CD4-positive, alpha-beta T cell (primary cell): ENCODE data around the gene XPR1. TPM values are rescaled to one million over a fixed set of nuclear protein-coding genes. Genes with fewer than 3 reads are reported as not detected.

Experiments used
- ATAC-seq: fragments of 200-7000 bp; cut with Tn5 transposase; one replicate; pipeline ENCODE4 v1.10.0; 2022; ENCODE audit warnings: mild to moderate bottlenecking; ENCODE audit not compliant: poor library complexity
- CTCF ChIA-PET: fragments of 350-600 bp; sonication (Branson Sonifier 250); formaldehyde crosslinking; loops from one replicate; lab custom pipeline; 2021; ENCODE audit warnings: antibody characterized with exemption, inconsistent platforms; lab: Charles Lee
- POLR2A ChIA-PET: fragments of 350-600 bp; sonication (Branson Sonifier 250); formaldehyde crosslinking; loops from one replicate; lab custom pipeline; 2021; ENCODE audit warnings: antibody characterized with exemption, inconsistent platforms; lab: Charles Lee
- DNase-seq, 14 experiments: peaks; one replicate each; pipeline ENCODE4 v3.0.0-alpha.2; 2013 to 2020; ENCODE audit warnings: mixed read lengths in 2 of 14
- H3K27ac ChIP-seq, 2 donors: one replicate each; pipeline versions ENCODE4 v1.5.1 to v1.7.0; 2013; ENCODE audit warnings: low read length in 2 of 2, low read depth in 1 of 2, mild to moderate bottlenecking in 1 of 2
- H3K27me3 ChIP-seq, 2 experiments: 1 replicate in 1 of 2; 2 replicates in 1 of 2; pipeline versions ENCODE4 v1.6.1 to v1.7.0; 2013; ENCODE audit warnings: low read length in 2 of 2, control low read depth in 1 of 2, mild to moderate bottlenecking in 1 of 2, moderate library complexity in 1 of 2; ENCODE audit not compliant: insufficient read depth in 2 of 2, control insufficient read depth in 1 of 2
- H3K36me3 ChIP-seq: one replicate; pipeline ENCODE4 v1.6.1; 2013; ENCODE audit warnings: low read length, control low read depth; ENCODE audit not compliant: insufficient read depth
- H3K4me1 ChIP-seq: one replicate; pipeline ENCODE4 v1.6.1; 2013; ENCODE audit warnings: low read length, control low read depth; ENCODE audit not compliant: insufficient read depth
- H3K4me3 ChIP-seq: one replicate; pipeline ENCODE4 v1.5.1; 2013; ENCODE audit warnings: mild to moderate bottlenecking, low read length, moderate library complexity
- H3K9me3 ChIP-seq, 2 experiments: 1 replicate in 1 of 2; 2 replicates in 1 of 2; pipeline versions ENCODE4 v1.6.1 to v1.7.0; 2013; ENCODE audit warnings: low read length in 2 of 2, mild to moderate bottlenecking in 2 of 2, control low read depth in 1 of 2, moderate library complexity in 1 of 2; ENCODE audit not compliant: control insufficient read depth in 1 of 2, insufficient read depth in 1 of 2
- H3K27ac Mint-ChIP-seq: one replicate; pipeline ENCODE4 v1.8.0; 2020; ENCODE audit warnings: mixed read lengths
- H3K27me3 Mint-ChIP-seq: one replicate; pipeline ENCODE4 v1.8.0; 2021; ENCODE audit warnings: mixed read lengths
- H3K36me3 Mint-ChIP-seq: one replicate; pipeline ENCODE4 v1.8.0; 2021; ENCODE audit warnings: low read depth, mixed read lengths
- H3K4me1 Mint-ChIP-seq: one replicate; pipeline ENCODE4 v1.8.0; 2021; ENCODE audit warnings: low read depth, mixed read lengths
- H3K4me3 Mint-ChIP-seq: one replicate; pipeline ENCODE4 v1.8.0; 2020; ENCODE audit warnings: mild to moderate bottlenecking, mixed read lengths
- H3K9me3 Mint-ChIP-seq: one replicate; pipeline ENCODE4 v1.8.0; 2020; ENCODE audit warnings: mixed read lengths
- CTCF ChIP-seq: fragments of 200-600 bp; IDR thresholded peaks from one replicate; pipeline ENCODE4 v1.8.0; 2022; ENCODE audit warnings: antibody characterized with exemption, mild to moderate bottlenecking
- intact Hi-C, 2 experiments: fragments of 100-400 bp; cut with DNase I in 1 of 2; cut with micrococcal nuclease in 1 of 2; formaldehyde crosslinking; loops; one replicate each; pipeline versions ENCODE4 v1.15.1 to v1.9.0; 2023 to 2025; cut with DNase I, micrococcal nuclease
- total RNA-seq, 174 experiments: library from RNA in 2 of 174; stranded (reverse) in 2 of 174; gene quantifications; one replicate each; pipeline ENCODE4 v1.2.3 and lab custom pipeline; 2021 to 2026

The XPR1 gene
- total RNA-seq, 2 experiments from 2014 or later, result 13.7 TPM

GRCh38 chr1:180922631-180923015 lies 290.8 kb downstream of the XPR1 start:
- Histone ChIP-seq H3K27me3 (peaks cover 0 to 2% of the 10 kb centered on the region in 2 experiments), H3K27ac (no peak overlapping the region), H3K4me1 (no peaks in the 10 kb centered on the region), H3K9me3 (peaks cover 0 to 8% of the 10 kb centered on the region in 2 experiments), H3K36me3 (no peaks in the 10 kb centered on the region), H3K4me3 (no peak overlapping the region)
- ATAC-seq (no peak), DNase-seq (no peak)
- Mint-ChIP-seq H3K9me3 (no peaks in the 10 kb centered on the region), H3K36me3 (no peaks in the 10 kb centered on the region), H3K4me3 (no peak overlapping the region), H3K27ac (no peak overlapping the region), H3K27me3 (peaks cover 4% of the 10 kb centered on the region), H3K4me1 (no peaks in the 10 kb centered on the region)
- TF ChIP-seq CTCF, result no peak
- POLR2A ChIA-PET, result no interaction called here
- CTCF ChIA-PET, result no interaction called here
- intact Hi-C loops, result no loop called here

- Mint-ChIP-seq H3K36me3 (no peaks in the 10 kb centered on the region), H3K27ac (no peak overlapping the region), H3K4me1 (no peaks in the 10 kb centered on the region), H3K27me3 (peaks cover 4% of the 10 kb centered on the region), H3K4me3 (no peak overlapping the region), H3K9me3 (no peaks in the 10 kb centered on the region)
- POLR2A ChIA-PET, result no interaction called here
- Histone ChIP-seq H3K4me3 (no peak overlapping the region), H3K27me3 (peaks cover 0 to 2% of the 10 kb centered on the region in 2 experiments), H3K9me3 (peaks cover 0 to 8% of the 10 kb centered on the region in 2 experiments), H3K27ac (no peak overlapping the region), H3K4me1 (no peaks in the 10 kb centered on the region), H3K36me3 (no peaks in the 10 kb centered on the region)
- ATAC-seq, result no peak
- CTCF ChIA-PET, result no interaction called here
- intact Hi-C loops, result no loop called here
- DNase-seq, result no peak
- no peak for TF ChIP-seq CTCF
These were observed 291.4 kb downstream of the XPR1 start for GRCh38 chr1:180923021-180923841.

GRCh38 chr1:180923887-180924286 lies 292.1 kb downstream of the XPR1 start:
- H3K27me3 Mint-ChIP-seq, result peaks cover 4% of the 10 kb centered on the region
- Histone ChIP-seq H3K36me3 (no peaks in the 10 kb centered on the region), H3K4me3 (no peak overlapping the region), H3K27ac (no peak overlapping the region), H3K27me3 (peaks cover 0 to 2% of the 10 kb centered on the region in 2 experiments), H3K9me3 (peaks cover 0 to 4% of the 10 kb centered on the region in 2 experiments), H3K4me1 (no peaks in the 10 kb centered on the region)
- ChIA-PET POLR2A (no interaction called here), CTCF (no interaction called here)
- intact Hi-C loops, result no loop called here
- DNase-seq, result no peak
- H3K27ac Mint-ChIP-seq, result no peak overlapping the region
- TF ChIP-seq CTCF, result no peak
- H3K36me3 Mint-ChIP-seq, result no peaks in the 10 kb centered on the region
- no peaks in the 10 kb centered on the region for H3K9me3 Mint-ChIP-seq
- H3K4me1 Mint-ChIP-seq, result no peaks in the 10 kb centered on the region
- no peak for ATAC-seq
- no peak overlapping the region for H3K4me3 Mint-ChIP-seq
